ENCODE data around the gene LRRC47.

Gene LRRC47

GRCh38 chr1:3747522-3747848 is 48.8 kb downstream of the LRRC47 start:
- peaks cover 36% of the 10 kb centered on the region for H3K4me1 Mint-ChIP-seq (ENCODE audit: low read depth)
- intact Hi-C loops (cut with micrococcal nuclease) = loop anchor here (10.0 kb wide), 1 partner anchor 47 kb away; the partner anchor contains the start of gene LRRC47
- H3K27ac Mint-ChIP-seq = peak overlapping the region; percentile 65
- peaks cover 6% of the 10 kb centered on the region for H3K36me3 Mint-ChIP-seq (ENCODE audit: low read depth)
- H3K27me3 Mint-ChIP-seq = peaks cover 8% of the 10 kb centered on the region
- no peaks in the 10 kb centered on the region for H3K9me3 Mint-ChIP-seq
- peak overlapping the region; percentile 74 for H3K4me3 Mint-ChIP-seq

- H3K4me1 Mint-ChIP-seq (ENCODE audit: low read depth) = peaks cover 36% of the 10 kb centered on the region
- H3K4me3 Mint-ChIP-seq = peak overlapping the region; percentile 74
- H3K9me3 Mint-ChIP-seq = no peaks in the 10 kb centered on the region
- peaks cover 6% of the 10 kb centered on the region for H3K27me3 Mint-ChIP-seq
- peak overlapping the region; percentile 65 for H3K27ac Mint-ChIP-seq
- intact Hi-C loops (cut with micrococcal nuclease) = loop anchor here (10.0 kb wide), 1 partner anchor 48 kb away; the partner anchor contains the start of gene LRRC47
- H3K36me3 Mint-ChIP-seq (ENCODE audit: low read depth) = peaks cover 11% of the 10 kb centered on the region
These were observed 49.3 kb downstream of the LRRC47 start for GRCh38 chr1:3746830-3747521.

- intact Hi-C loops (cut with micrococcal nuclease) = loop anchor here (10.0 kb wide), 1 partner anchor 48 kb away; the partner anchor contains the start of gene LRRC47
- H3K27ac Mint-ChIP-seq = peak overlapping the region; percentile 65
- H3K36me3 Mint-ChIP-seq (ENCODE audit: low read depth) = peaks cover 17% of the 10 kb centered on the region
- peaks cover 4% of the 10 kb centered on the region for H3K27me3 Mint-ChIP-seq
- no peaks in the 10 kb centered on the region for H3K9me3 Mint-ChIP-seq
- peak overlapping the region; percentile 74 for H3K4me3 Mint-ChIP-seq
- peaks cover 36% of the 10 kb centered on the region for H3K4me1 Mint-ChIP-seq (ENCODE audit: low read depth)
These were observed 49.9 kb downstream of the LRRC47 start for GRCh38 chr1:3746389-3746829.

- Mint-ChIP-seq H3K27me3 (no peaks in the 10 kb centered on the region), H3K4me3 (no peak overlapping the region), H3K27ac (peak overlapping the region; percentile 65), H3K36me3 (ENCODE audit: low read depth) (peaks cover 22% of the 10 kb centered on the region), H3K9me3 (no peaks in the 10 kb centered on the region), H3K4me1 (ENCODE audit: low read depth) (peaks cover 36% of the 10 kb centered on the region)
- intact Hi-C loops (cut with micrococcal nuclease) = loop anchor here (10.0 kb wide), 1 partner anchor 49 kb away; the partner anchor contains the start of gene LRRC47
These were observed 50.5 kb downstream of the LRRC47 start for GRCh38 chr1:3745590-3746381.

- H3K27me3 Mint-ChIP-seq = no peaks in the 10 kb centered on the region
- peaks cover 36% of the 10 kb centered on the region for H3K4me1 Mint-ChIP-seq (ENCODE audit: low read depth)
- peaks cover 25% of the 10 kb centered on the region for H3K36me3 Mint-ChIP-seq (ENCODE audit: low read depth)
- intact Hi-C loops (cut with micrococcal nuclease) = loop anchor here (10.0 kb wide), 1 partner anchor 50 kb away; the partner anchor contains the start of gene LRRC47
- H3K4me3 Mint-ChIP-seq = no peak overlapping the region
- H3K27ac Mint-ChIP-seq = no peak overlapping the region
- H3K9me3 Mint-ChIP-seq = no peaks in the 10 kb centered on the region
These were observed 51.2 kb downstream of the LRRC47 start for GRCh38 chr1:3745071-3745470.

GRCh38 chr1:3744646-3745045 is 51.7 kb downstream of the LRRC47 start:
- Mint-ChIP-seq H3K27ac (no peak overlapping the region), H3K4me3 (no peak overlapping the region), H3K9me3 (no peaks in the 10 kb centered on the region), H3K4me1 (ENCODE audit: low read depth) (peaks cover 36% of the 10 kb centered on the region), H3K27me3 (no peaks in the 10 kb centered on the region), H3K36me3 (ENCODE audit: low read depth) (peaks cover 25% of the 10 kb centered on the region)
- intact Hi-C loops (cut with micrococcal nuclease) = loop anchor here (10.0 kb wide), 1 partner anchor 50 kb away; the partner anchor contains the start of gene LRRC47

- Mint-ChIP-seq H3K9me3 (no peaks in the 10 kb centered on the region), H3K27ac (no peak overlapping the region), H3K27me3 (no peaks in the 10 kb centered on the region), H3K4me1 (ENCODE audit: low read depth) (peaks cover 36% of the 10 kb centered on the region), H3K36me3 (ENCODE audit: low read depth) (peaks cover 25% of the 10 kb centered on the region), H3K4me3 (no peak overlapping the region)
- intact Hi-C loops (cut with micrococcal nuclease) = loop anchor here (10.0 kb wide), 1 partner anchor 51 kb away; the partner anchor contains the start of gene LRRC47
These were observed 52.5 kb downstream of the LRRC47 start for GRCh38 chr1:3743826-3744225.

- H3K36me3 Mint-ChIP-seq (ENCODE audit: low read depth) = peaks cover 25% of the 10 kb centered on the region
- no peak overlapping the region for H3K27ac Mint-ChIP-seq
- intact Hi-C loops (cut with micrococcal nuclease) = loop anchor here (10.0 kb wide), 1 partner anchor 51 kb away; the partner anchor contains the start of gene LRRC47
These were observed 52.9 kb downstream of the LRRC47 start for GRCh38 chr1:3743421-3743820.

GRCh38 chr1:3742439-3743298 is 53.6 kb downstream of the LRRC47 start:
- Mint-ChIP-seq H3K36me3 (ENCODE audit: low read depth) (peaks cover 25% of the 10 kb centered on the region), H3K27ac (no peak overlapping the region), H3K27me3 (no peaks in the 10 kb centered on the region), H3K4me1 (ENCODE audit: low read depth) (peaks cover 27% of the 10 kb centered on the region), H3K4me3 (no peak overlapping the region), H3K9me3 (no peaks in the 10 kb centered on the region)
- intact Hi-C loops (cut with micrococcal nuclease) = loop anchor here (10.0 kb wide), 1 partner anchor 52 kb away; the partner anchor contains the start of gene LRRC47

More at GRCh38 chr1:3743421-3743820, 52.9 kb downstream of the LRRC47 start:
- no peaks in the 10 kb centered on the region for H3K9me3 Mint-ChIP-seq
- no peaks in the 10 kb centered on the region for H3K27me3 Mint-ChIP-seq
- H3K4me1 Mint-ChIP-seq (ENCODE audit: low read depth) = peaks cover 35% of the 10 kb centered on the region
- no peak overlapping the region for H3K4me3 Mint-ChIP-seq

GRCh38 chr1:3741566-3742438 is 54.5 kb downstream of the LRRC47 start:
- H3K4me3 Mint-ChIP-seq = no peak overlapping the region
- H3K9me3 Mint-ChIP-seq = no peaks in the 10 kb centered on the region
- H3K36me3 Mint-ChIP-seq (ENCODE audit: low read depth) = peaks cover 25% of the 10 kb centered on the region
- no peaks in the 10 kb centered on the region for H3K27me3 Mint-ChIP-seq
- intact Hi-C loops (cut with micrococcal nuclease) = loop anchor here (10.0 kb wide), 1 partner anchor 53 kb away; the partner anchor contains the start of gene LRRC47
- no peak overlapping the region for H3K27ac Mint-ChIP-seq
- peaks cover 25% of the 10 kb centered on the region for H3K4me1 Mint-ChIP-seq (ENCODE audit: low read depth)

GRCh38 chr1:3740752-3741151 is 55.5 kb downstream of the LRRC47 start:
- Mint-ChIP-seq H3K4me1 (ENCODE audit: low read depth) (peaks cover 15% of the 10 kb centered on the region), H3K4me3 (no peak overlapping the region), H3K27ac (no peak overlapping the region), H3K36me3 (ENCODE audit: low read depth) (peaks cover 25% of the 10 kb centered on the region), H3K27me3 (no peaks in the 10 kb centered on the region), H3K9me3 (no peaks in the 10 kb centered on the region)
- intact Hi-C loops (cut with micrococcal nuclease) = loop anchor here (10.0 kb wide), 1 partner anchor 54 kb away; the partner anchor contains the start of gene LRRC47

- Mint-ChIP-seq H3K36me3 (ENCODE audit: low read depth) (peaks cover 25% of the 10 kb centered on the region), H3K27me3 (no peaks in the 10 kb centered on the region), H3K4me3 (no peak overlapping the region), H3K4me1 (ENCODE audit: low read depth) (peaks cover 8% of the 10 kb centered on the region), H3K27ac (no peak overlapping the region), H3K9me3 (no peaks in the 10 kb centered on the region)
- intact Hi-C loops (cut with micrococcal nuclease) = loop anchor here (10.0 kb wide), 1 partner anchor 55 kb away; the partner anchor contains the start of gene LRRC47
These were observed 56.3 kb downstream of the LRRC47 start for GRCh38 chr1:3740042-3740441.
